GM19193 (cell line): Measurements from ENCODE around the gene PROSER3.

Source experiments
- POLR2A ChIP-seq: IDR thresholded peaks from 4 replicates; pipeline ENCODE4 v1.6.1; 2011; ENCODE audit not compliant: insufficient read depth, insufficient read length; ENCODE audit errors: extremely low read depth

PROSER3 gene

GRCh38 chr19:35818445-35818844 lies 60.5 kb downstream of the PROSER3 start:
- TF ChIP-seq POLR2A: no peak
